GM23338 (cell line): ENCODE data around the gene ANGPTL2. TPM values are rescaled to one million over a fixed set of nuclear protein-coding genes. Genes with fewer than 3 reads are reported as not detected.

Experiments used
- ATAC-seq: fragments of 200-7000 bp; cut with Tn5 transposase; 3 replicates; pipeline ENCODE4 v1.9.1; 2020
- DNase-seq: peaks from one replicate; pipeline ENCODE4 v3.0.0-alpha.2; 2015; ENCODE audit warnings: low spot score
- H2AFZ ChIP-seq: fragments of 200-600 bp; sonication (generic); 2 replicates; pipeline ENCODE4 v1.8.0; 2016; ENCODE audit warnings: antibody characterized with exemption, mild to moderate bottlenecking, moderate library complexity
- H3F3A ChIP-seq: fragments of 200-600 bp; sonication (generic); replicated peaks from 2 replicates; pipeline ENCODE4 v1.8.0; 2017; ENCODE audit warnings: antibody characterized with exemption, mixed run types, low read depth
- H3K27ac ChIP-seq: fragments of 200-600 bp; sonication (generic); 2 replicates; pipeline ENCODE4 v1.6.1; 2016; ENCODE audit warnings: low read depth
- H3K27me3 ChIP-seq: fragments of 200-600 bp; sonication (generic); 2 replicates; pipeline ENCODE4 v1.8.0; 2016; ENCODE audit warnings: mild to moderate bottlenecking, mixed run types, moderate library complexity; ENCODE audit not compliant: insufficient read depth
- H3K36me3 ChIP-seq: fragments of 200-600 bp; sonication (generic); 2 replicates; pipeline ENCODE4 v1.8.0; 2016; ENCODE audit warnings: mild to moderate bottlenecking; ENCODE audit not compliant: insufficient read depth
- H3K4me1 ChIP-seq: fragments of 200-600 bp; sonication (generic); 2 replicates; pipeline ENCODE4 v1.8.0; 2016; ENCODE audit warnings: mild to moderate bottlenecking, moderate library complexity; ENCODE audit not compliant: insufficient read depth
- H3K4me2 ChIP-seq: fragments of 200-600 bp; sonication (generic); 2 replicates; pipeline ENCODE4 v1.7.1; 2017; ENCODE audit warnings: mixed run types
- H3K4me3 ChIP-seq: fragments of 200-600 bp; sonication (generic); 2 replicates; pipeline ENCODE4 v1.6.1; 2016; ENCODE audit warnings: mixed run types
- H3K79me2 ChIP-seq: fragments of 200-600 bp; sonication (generic); replicated peaks from 2 replicates; pipeline ENCODE4 v1.8.0; 2017; ENCODE audit warnings: mild to moderate bottlenecking; ENCODE audit not compliant: insufficient read depth
- H3K9me2 ChIP-seq: fragments of 200-600 bp; sonication (generic); 2 replicates; pipeline ENCODE4 v1.8.0; 2017; ENCODE audit not compliant: insufficient read depth
- H4K20me1 ChIP-seq: fragments of 200-600 bp; sonication (generic); replicated peaks from 2 replicates; pipeline ENCODE4 v1.8.0; 2017; ENCODE audit warnings: mild to moderate bottlenecking; ENCODE audit not compliant: insufficient read depth
- H3K27ac Mint-ChIP-seq: 2 replicates; pipeline ENCODE4 v1.8.0; 2020; ENCODE audit warnings: inconsistent platforms, mild to moderate bottlenecking, moderate library complexity, mixed read lengths
- H3K27me3 Mint-ChIP-seq: 3 replicates; pipeline ENCODE4 v1.8.0; 2022; ENCODE audit warnings: low read depth, mild to moderate bottlenecking, moderate library complexity, mixed read lengths, inconsistent platforms; ENCODE audit not compliant: insufficient read depth, poor library complexity
- H3K36me3 Mint-ChIP-seq: 3 replicates; pipeline ENCODE4 v1.8.0; 2021; ENCODE audit warnings: low read depth, mild to moderate bottlenecking, inconsistent platforms, moderate library complexity, mixed read lengths
- H3K4me1 Mint-ChIP-seq: 3 replicates; pipeline ENCODE4 v1.8.0; 2020; ENCODE audit warnings: mild to moderate bottlenecking, inconsistent platforms, mixed read lengths
- H3K4me3 Mint-ChIP-seq: 3 replicates; pipeline ENCODE4 v1.8.0; 2021; ENCODE audit warnings: moderate library complexity, mild to moderate bottlenecking, inconsistent platforms, mixed read lengths
- H3K9me3 Mint-ChIP-seq: 3 replicates; pipeline ENCODE4 v1.8.0; 2020; ENCODE audit warnings: moderate library complexity, mild to moderate bottlenecking, inconsistent platforms, mixed read lengths
- CREB1 ChIP-seq: fragments of 250-450 bp; sonication (Bioruptor Pico); IDR thresholded peaks from 2 replicates; pipeline ENCODE4 v1.5.0; 2020; ENCODE audit warnings: low read depth, mild to moderate bottlenecking, moderate library complexity
- JUNB ChIP-seq: IDR thresholded peaks from one replicate; pipeline ENCODE4 v1.6.1; 2016; ENCODE audit warnings: antibody characterized with exemption; ENCODE audit not compliant: unreplicated experiment
- NANOG ChIP-seq: IDR thresholded peaks from 2 replicates; pipeline ENCODE4 v1.6.1; 2016; ENCODE audit warnings: antibody characterized with exemption, borderline replicate concordance
- REST ChIP-seq: IDR thresholded peaks from one replicate; pipeline ENCODE4 v1.6.1; 2018; ENCODE audit warnings: antibody characterized with exemption; ENCODE audit not compliant: unreplicated experiment
- ZNF114 ChIP-seq: fragments of 250-450 bp; sonication (Bioruptor Pico); IDR thresholded peaks from 2 replicates; pipeline ENCODE4 v1.5.0; 2020; ENCODE audit warnings: mild to moderate bottlenecking, moderate library complexity
- ZNF331 ChIP-seq: fragments of 250-450 bp; sonication (Bioruptor Pico); IDR thresholded peaks from 2 replicates; pipeline ENCODE4 v1.5.0; 2020; ENCODE audit warnings: low read depth, mild to moderate bottlenecking, moderate library complexity
- polyA plus RNA-seq: library from polyadenylated mRNA; unstranded; fragments of >200 nt; fragmentation: Nextera tagmentation; extraction: Ambion mirVana; gene quantifications from 2 replicates; pipeline ENCODE4 v1.2.1, GENCODE V29; 2016
- total RNA-seq: library from RNA; depleted of rRNA; stranded (reverse); fragments of >200 nt; shearing (Covaris generic); gene quantifications from 2 replicates; pipeline ENCODE4 v1.2.3, GENCODE V29; 2014
- TF ChIP-seq, protein P1 (sequence below): fragments of 250-450 bp; sonication (Bioruptor Pico); IDR thresholded peaks from 2 replicates; pipeline ENCODE4 v1.5.0; 2020; ENCODE audit warnings: mild to moderate bottlenecking, moderate library complexity
- TF ChIP-seq, protein P2 (sequence below), 2 experiments: fragments of 200-600 bp in 1 of 2; sonication (generic) in 1 of 2; conservative IDR thresholded peaks; 2 replicates each; pipeline versions ENCODE4 v1.5.1 to v1.6.1; 2016 to 2017; ENCODE audit warnings: antibody characterized with exemption in 2 of 2, low read depth in 2 of 2, mild to moderate bottlenecking in 2 of 2, moderate library complexity in 1 of 2

The ANGPTL2 gene
- total and polyA plus RNA-seq, 2 experiments from 2014 or later = 2.9 to 5.2 TPM

- H3K27ac ChIP-seq = no peak overlapping the region
- no peaks in the 10 kb centered on the region; the same call in 2 of the 3 replicates for H3K36me3 Mint-ChIP-seq
- 0 out of 2 replicates have a peak, but pooled peaks cover 6% of the 10 kb centered on the region for H3K9me2 ChIP-seq
- H3K4me2 ChIP-seq = no peak overlapping the region
- H2AFZ ChIP-seq = no peak overlapping the region
- no peak for ATAC-seq
- H4K20me1 ChIP-seq = no peaks in the 10 kb centered on the region; the same call in 1 of the 2 replicates
- no peaks in the 10 kb centered on the region for H3K27me3 ChIP-seq
- no peaks in the 10 kb centered on the region for H3K79me2 ChIP-seq
- DNase-seq = no peak
- H3K4me1 Mint-ChIP-seq = peaks cover 15% of the 10 kb centered on the region
- TF ChIP-seq, protein P1, sequence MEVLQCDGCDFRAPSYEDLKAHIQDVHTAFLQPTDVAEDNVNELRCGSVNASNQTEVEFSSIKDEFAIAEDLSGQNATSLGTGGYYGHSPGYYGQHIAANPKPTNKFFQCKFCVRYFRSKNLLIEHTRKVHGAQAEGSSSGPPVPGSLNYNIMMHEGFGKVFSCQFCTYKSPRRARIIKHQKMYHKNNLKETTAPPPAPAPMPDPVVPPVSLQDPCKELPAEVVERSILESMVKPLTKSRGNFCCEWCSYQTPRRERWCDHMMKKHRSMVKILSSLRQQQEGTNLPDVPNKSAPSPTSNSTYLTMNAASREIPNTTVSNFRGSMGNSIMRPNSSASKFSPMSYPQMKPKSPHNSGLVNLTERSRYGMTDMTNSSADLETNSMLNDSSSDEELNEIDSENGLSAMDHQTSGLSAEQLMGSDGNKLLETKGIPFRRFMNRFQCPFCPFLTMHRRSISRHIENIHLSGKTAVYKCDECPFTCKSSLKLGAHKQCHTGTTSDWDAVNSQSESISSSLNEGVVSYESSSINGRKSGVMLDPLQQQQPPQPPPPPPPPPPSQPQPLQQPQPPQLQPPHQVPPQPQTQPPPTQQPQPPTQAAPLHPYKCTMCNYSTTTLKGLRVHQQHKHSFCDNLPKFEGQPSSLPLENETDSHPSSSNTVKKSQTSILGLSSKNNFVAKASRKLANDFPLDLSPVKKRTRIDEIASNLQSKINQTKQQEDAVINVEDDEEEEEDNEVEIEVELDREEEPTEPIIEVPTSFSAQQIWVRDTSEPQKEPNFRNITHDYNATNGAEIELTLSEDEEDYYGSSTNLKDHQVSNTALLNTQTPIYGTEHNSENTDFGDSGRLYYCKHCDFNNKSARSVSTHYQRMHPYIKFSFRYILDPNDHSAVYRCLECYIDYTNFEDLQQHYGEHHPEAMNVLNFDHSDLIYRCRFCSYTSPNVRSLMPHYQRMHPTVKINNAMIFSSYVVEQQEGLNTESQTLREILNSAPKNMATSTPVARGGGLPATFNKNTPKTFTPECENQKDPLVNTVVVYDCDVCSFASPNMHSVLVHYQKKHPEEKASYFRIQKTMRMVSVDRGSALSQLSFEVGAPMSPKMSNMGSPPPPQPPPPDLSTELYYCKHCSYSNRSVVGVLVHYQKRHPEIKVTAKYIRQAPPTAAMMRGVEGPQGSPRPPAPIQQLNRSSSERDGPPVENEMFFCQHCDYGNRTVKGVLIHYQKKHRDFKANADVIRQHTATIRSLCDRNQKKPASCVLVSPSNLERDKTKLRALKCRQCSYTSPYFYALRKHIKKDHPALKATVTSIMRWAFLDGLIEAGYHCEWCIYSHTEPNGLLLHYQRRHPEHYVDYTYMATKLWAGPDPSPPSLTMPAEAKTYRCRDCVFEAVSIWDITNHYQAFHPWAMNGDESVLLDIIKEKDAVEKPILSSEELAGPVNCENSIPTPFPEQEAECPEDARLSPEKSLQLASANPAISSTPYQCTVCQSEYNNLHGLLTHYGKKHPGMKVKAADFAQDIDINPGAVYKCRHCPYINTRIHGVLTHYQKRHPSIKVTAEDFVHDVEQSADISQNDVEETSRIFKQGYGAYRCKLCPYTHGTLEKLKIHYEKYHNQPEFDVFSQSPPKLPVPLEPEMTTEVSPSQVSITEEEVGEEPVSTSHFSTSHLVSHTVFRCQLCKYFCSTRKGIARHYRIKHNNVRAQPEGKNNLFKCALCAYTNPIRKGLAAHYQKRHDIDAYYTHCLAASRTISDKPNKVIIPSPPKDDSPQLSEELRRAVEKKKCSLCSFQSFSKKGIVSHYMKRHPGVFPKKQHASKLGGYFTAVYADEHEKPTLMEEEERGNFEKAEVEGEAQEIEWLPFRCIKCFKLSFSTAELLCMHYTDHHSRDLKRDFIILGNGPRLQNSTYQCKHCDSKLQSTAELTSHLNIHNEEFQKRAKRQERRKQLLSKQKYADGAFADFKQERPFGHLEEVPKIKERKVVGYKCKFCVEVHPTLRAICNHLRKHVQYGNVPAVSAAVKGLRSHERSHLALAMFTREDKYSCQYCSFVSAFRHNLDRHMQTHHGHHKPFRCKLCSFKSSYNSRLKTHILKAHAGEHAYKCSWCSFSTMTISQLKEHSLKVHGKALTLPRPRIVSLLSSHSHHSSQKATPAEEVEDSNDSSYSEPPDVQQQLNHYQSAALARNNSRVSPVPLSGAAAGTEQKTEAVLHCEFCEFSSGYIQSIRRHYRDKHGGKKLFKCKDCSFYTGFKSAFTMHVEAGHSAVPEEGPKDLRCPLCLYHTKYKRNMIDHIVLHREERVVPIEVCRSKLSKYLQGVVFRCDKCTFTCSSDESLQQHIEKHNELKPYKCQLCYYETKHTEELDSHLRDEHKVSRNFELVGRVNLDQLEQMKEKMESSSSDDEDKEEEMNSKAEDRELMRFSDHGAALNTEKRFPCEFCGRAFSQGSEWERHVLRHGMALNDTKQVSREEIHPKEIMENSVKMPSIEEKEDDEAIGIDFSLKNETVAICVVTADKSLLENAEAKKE (CRISPR knock-in tag) = no peak
- no peak for TF ChIP-seq JUNB
- TF ChIP-seq, protein P2, sequence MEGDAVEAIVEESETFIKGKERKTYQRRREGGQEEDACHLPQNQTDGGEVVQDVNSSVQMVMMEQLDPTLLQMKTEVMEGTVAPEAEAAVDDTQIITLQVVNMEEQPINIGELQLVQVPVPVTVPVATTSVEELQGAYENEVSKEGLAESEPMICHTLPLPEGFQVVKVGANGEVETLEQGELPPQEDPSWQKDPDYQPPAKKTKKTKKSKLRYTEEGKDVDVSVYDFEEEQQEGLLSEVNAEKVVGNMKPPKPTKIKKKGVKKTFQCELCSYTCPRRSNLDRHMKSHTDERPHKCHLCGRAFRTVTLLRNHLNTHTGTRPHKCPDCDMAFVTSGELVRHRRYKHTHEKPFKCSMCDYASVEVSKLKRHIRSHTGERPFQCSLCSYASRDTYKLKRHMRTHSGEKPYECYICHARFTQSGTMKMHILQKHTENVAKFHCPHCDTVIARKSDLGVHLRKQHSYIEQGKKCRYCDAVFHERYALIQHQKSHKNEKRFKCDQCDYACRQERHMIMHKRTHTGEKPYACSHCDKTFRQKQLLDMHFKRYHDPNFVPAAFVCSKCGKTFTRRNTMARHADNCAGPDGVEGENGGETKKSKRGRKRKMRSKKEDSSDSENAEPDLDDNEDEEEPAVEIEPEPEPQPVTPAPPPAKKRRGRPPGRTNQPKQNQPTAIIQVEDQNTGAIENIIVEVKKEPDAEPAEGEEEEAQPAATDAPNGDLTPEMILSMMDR (conservative IDR thresholded peaks at IDR 0.05; ENCODE audit: low read depth in 2 of 2) = no peak
- TF ChIP-seq CREB1 (CRISPR knock-in tag) = no peak
- TF ChIP-seq ZNF331 (CRISPR knock-in tag) = no peak
- no peak for TF ChIP-seq REST
- no peak for TF ChIP-seq NANOG
- TF ChIP-seq ZNF114 = no peak
- no peak overlapping the region for H3K4me3 Mint-ChIP-seq
- no peaks in the 10 kb centered on the region for H3F3A ChIP-seq
- no peak overlapping the region for H3K4me3 ChIP-seq
- no peaks in the 10 kb centered on the region for H3K36me3 ChIP-seq
- H3K27ac Mint-ChIP-seq = no peak overlapping the region
- no peaks in the 10 kb centered on the region for H3K4me1 ChIP-seq
- peaks cover 3% of the 10 kb centered on the region for H3K27me3 Mint-ChIP-seq
- H3K9me3 Mint-ChIP-seq = no peaks in the 10 kb centered on the region
Measured at GRCh38 chr9:127168756-127169574, 46.5 kb upstream of the ANGPTL2 start.
